PC-3 (cell line): ENCODE data around the gene CEBPZOS. TPM values are rescaled to one million over a fixed set of nuclear protein-coding genes. Genes with fewer than 3 reads are reported as not detected.

Experiments
- ATAC-seq: fragments of 200-7000 bp; cut with Tn5 transposase; 2 replicates; pipeline ENCODE4 v1.9.1; 2020; ENCODE audit warnings: mild to moderate bottlenecking, moderate library complexity
- BruUV-seq: library from RNA; stranded (reverse); fragments of 400-500 nt; replicated peaks from 2 replicates; lab custom pipeline; 2021; lab: Mats Ljungman, UMichigan
- CTCF ChIA-PET: fragments of 300-600 bp; sonication (Branson Sonifier 250); formaldehyde crosslinking; loops from one replicate; lab custom pipeline; 2022; ENCODE audit warnings: antibody characterized with exemption; lab: Charles Lee
- POLR2A ChIA-PET: fragments of 300-600 bp; sonication (Branson Sonifier 250); formaldehyde crosslinking; loops from one replicate; lab custom pipeline; 2022; ENCODE audit warnings: antibody characterized with exemption; ENCODE audit not compliant: unreplicated experiment; lab: Charles Lee
- DNase-seq: peaks from one replicate; pipeline ENCODE4 v3.0.0-alpha.2; 2015
- H2AFZ ChIP-seq: fragments of 300-600 bp; sonication (generic); 2 replicates; pipeline ENCODE4 v1.6.0; 2016; ENCODE audit warnings: antibody characterized with exemption, low read length
- H3F3A ChIP-seq: fragments of 300-600 bp; sonication (generic); one replicate; pipeline ENCODE4 v1.6.0; 2017; ENCODE audit warnings: antibody characterized with exemption, low read length, control low read depth, mild to moderate bottlenecking; ENCODE audit not compliant: unreplicated experiment
- H3K27ac ChIP-seq: fragments of 300-600 bp; sonication (generic); 2 replicates; pipeline ENCODE4 v1.5.1; 2016; ENCODE audit warnings: mild to moderate bottlenecking, low read length
- H3K27me3 ChIP-seq: fragments of 300-600 bp; sonication (generic); 2 replicates; pipeline ENCODE4 v1.6.1; 2016; ENCODE audit warnings: low read length, mixed read lengths
- H3K36me3 ChIP-seq: fragments of 300-600 bp; sonication (generic); 2 replicates; pipeline ENCODE4 v1.6.1; 2016; ENCODE audit warnings: low read depth, mixed run types, low read length, mixed read lengths
- H3K4me1 ChIP-seq: fragments of 300-600 bp; sonication (generic); 2 replicates; pipeline ENCODE4 v1.5.1; 2016; ENCODE audit warnings: low read length; ENCODE audit not compliant: insufficient read depth
- H3K4me2 ChIP-seq: fragments of 300-600 bp; sonication (generic); 2 replicates; pipeline ENCODE4 v1.6.0; 2016; ENCODE audit warnings: low read length
- H3K4me3 ChIP-seq: fragments of 300-600 bp; sonication (generic); 2 replicates; pipeline ENCODE4 v1.5.1; 2016; ENCODE audit warnings: mild to moderate bottlenecking, low read length, mixed read lengths
- H3K79me2 ChIP-seq: fragments of 300-600 bp; sonication (generic); 2 replicates; pipeline ENCODE4 v1.6.1; 2017; ENCODE audit warnings: low read length, mixed read lengths
- H3K9ac ChIP-seq: fragments of 300-600 bp; sonication (generic); 2 replicates; pipeline ENCODE4 v1.6.0; 2016; ENCODE audit warnings: mild to moderate bottlenecking, low read length
- H3K9me2 ChIP-seq: fragments of 300-600 bp; sonication (generic); replicated peaks from 2 replicates; pipeline ENCODE4 v1.6.1; 2016; ENCODE audit warnings: mixed run types, low read length, mixed read lengths
- H3K9me3 ChIP-seq: fragments of 300-600 bp; sonication (generic); 2 replicates; pipeline ENCODE4 v1.6.1; 2016; ENCODE audit warnings: low read length, mixed read lengths
- H4K20me1 ChIP-seq: fragments of 300-600 bp; sonication (generic); 2 replicates; pipeline ENCODE4 v1.6.1; 2016; ENCODE audit warnings: low read length, mixed read lengths
- CTCF ChIP-seq: fragments of 300-600 bp; sonication (generic); conservative IDR thresholded peaks from 2 replicates; pipeline ENCODE4 v1.5.1; 2017; ENCODE audit warnings: antibody characterized with exemption, low read depth, mild to moderate bottlenecking, low read length
- EZH2 ChIP-seq: fragments of 300-600 bp; sonication (generic); IDR thresholded peaks from one replicate; pipeline ENCODE4 v1.6.1; 2017; ENCODE audit warnings: antibody characterized with exemption, mild to moderate bottlenecking, low read length; ENCODE audit not compliant: unreplicated experiment
- EZH2phosphoT487 ChIP-seq: fragments of 300-600 bp; sonication (generic); IDR thresholded peaks from 2 replicates; pipeline ENCODE4 v1.6.1; 2018; ENCODE audit warnings: mild to moderate bottlenecking, antibody characterized with exemption, low read length, borderline replicate concordance
- intact Hi-C: fragments of 100-400 bp; cut with micrococcal nuclease; formaldehyde crosslinking; loops from 2 replicates; pipeline ENCODE4 v1.9.0; 2023
- total RNA-seq: library from RNA; depleted of rRNA; stranded (reverse); fragments of >200 nt; gene quantifications from 2 replicates; pipeline ENCODE4 v1.2.3, GENCODE V29; 2014

The CEBPZOS gene
- total RNA-seq, 1 experiment from 2014 or later = 30.8 TPM

DNA sequence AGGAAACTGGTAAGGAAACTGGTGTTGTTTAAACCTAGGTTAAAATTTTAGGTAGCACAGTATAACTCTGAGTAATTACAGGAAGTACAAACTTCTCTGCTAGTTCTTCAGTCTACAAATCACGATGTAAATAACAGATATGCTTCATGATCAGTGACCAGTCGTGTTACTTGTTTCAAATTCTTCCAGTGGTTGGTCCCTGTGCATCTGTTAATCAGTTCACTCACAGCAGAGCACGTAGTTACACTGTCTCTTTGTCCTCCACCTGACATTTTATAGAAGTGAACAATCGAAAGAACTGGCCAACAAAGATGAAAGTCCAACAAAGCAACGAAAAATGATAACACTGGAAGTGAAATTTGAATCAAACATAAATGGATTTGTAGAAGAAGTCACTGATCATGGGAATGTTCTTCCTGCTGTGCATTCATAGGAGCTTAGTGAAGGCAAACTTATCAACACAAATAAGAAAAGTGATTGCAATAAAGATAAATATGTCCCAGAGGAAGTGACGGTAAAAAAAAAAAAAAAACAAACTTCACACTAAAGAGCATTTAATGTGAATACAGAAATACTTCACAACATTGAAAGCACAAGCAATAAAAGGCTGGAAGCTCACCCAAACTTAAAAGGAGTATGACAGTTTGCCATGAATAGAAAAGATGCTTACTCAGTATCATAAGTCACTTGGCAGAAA is 46.5 kb upstream of the CEBPZOS start:
- Histone ChIP-seq H3K4me1 (peaks cover 23% of the 10 kb centered on the region; the same call in 1 of the 2 replicates), H3K79me2 (peaks cover 62% of the 10 kb centered on the region), H3F3A (no peaks in the 10 kb centered on the region), H3K27ac (no peak overlapping the region), H3K27me3 (no peaks in the 10 kb centered on the region), H4K20me1 (0 out of 2 replicates have a peak, but pooled peaks cover 7% of the 10 kb centered on the region), H3K36me3 (peaks cover 28% of the 10 kb centered on the region), H3K9ac (no peak overlapping the region), H2AFZ (no peak overlapping the region), H3K9me3 (no peaks in the 10 kb centered on the region), H3K4me3 (no peak overlapping the region), H3K4me2 (no peak overlapping the region), H3K9me2 (no peaks in the 10 kb centered on the region)
- peak; percentile 56 for ATAC-seq
- POLR2A ChIA-PET = no interaction called here
- no TSS peak for BruUV-seq
- peak; percentile 16 for DNase-seq
- TF ChIP-seq EZH2 (no peak), CTCF (no peak), EZH2phosphoT487 (no peak)
- intact Hi-C loops = no loop called here
- CTCF ChIA-PET = no interaction called here

DNA sequence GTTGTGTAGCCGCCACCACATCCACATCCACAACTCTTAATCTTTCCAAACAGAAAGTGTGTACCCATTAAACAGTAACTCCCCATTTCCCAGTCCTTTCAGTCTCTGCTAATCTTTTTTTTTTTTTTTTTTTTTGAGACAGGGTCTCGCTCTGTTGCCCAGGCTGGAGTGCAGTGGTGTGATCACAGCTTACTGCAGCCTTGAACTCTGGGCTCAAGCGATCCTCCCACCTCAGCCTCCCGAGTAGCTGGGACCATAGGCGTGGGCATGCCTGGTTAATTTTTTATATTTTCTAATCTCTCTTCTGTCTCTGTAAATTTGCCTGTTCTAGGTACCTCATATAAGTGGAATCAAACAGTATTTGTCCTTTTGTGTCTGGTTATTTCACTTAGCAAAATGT is 43.1 kb upstream of the CEBPZOS start:
- 0 out of 2 replicates have a peak, but pooled peaks cover 7% of the 10 kb centered on the region for H4K20me1 ChIP-seq
- peaks cover 39% of the 10 kb centered on the region for H3K4me1 ChIP-seq
- H3K4me2 ChIP-seq = no peak overlapping the region
- H3K4me3 ChIP-seq = no peak overlapping the region
- H3K36me3 ChIP-seq = peaks cover 8% of the 10 kb centered on the region
- H2AFZ ChIP-seq = no peak overlapping the region
- H3K9me3 ChIP-seq = no peaks in the 10 kb centered on the region
- no peak overlapping the region for H3K9ac ChIP-seq
- H3K9me2 ChIP-seq = no peaks in the 10 kb centered on the region
- no peaks in the 10 kb centered on the region for H3F3A ChIP-seq
- DNase-seq (no peak), ATAC-seq (no peak)
- TF ChIP-seq EZH2 (no peak), CTCF (no peak), EZH2phosphoT487 (no peak)
- ChIA-PET POLR2A (no interaction called here), CTCF (no interaction called here)
- no peak overlapping the region for H3K27ac ChIP-seq
- intact Hi-C loops = no loop called here
- peaks cover 80% of the 10 kb centered on the region for H3K79me2 ChIP-seq
- BruUV-seq = no TSS peak
- no peaks in the 10 kb centered on the region for H3K27me3 ChIP-seq

GRCh38 chr2:37154785-37155184 is 41.5 kb upstream of the CEBPZOS start:
- no peaks in the 10 kb centered on the region for H3K9me3 ChIP-seq
- H3K79me2 ChIP-seq = peaks cover 67% of the 10 kb centered on the region
- ATAC-seq (no peak), DNase-seq (no peak)
- POLR2A ChIA-PET = no interaction called here
- H3F3A ChIP-seq = no peaks in the 10 kb centered on the region
- peak overlapping the region; percentile 98; the same call in 1 of the 2 replicates for H3K4me2 ChIP-seq
- 0 out of 2 replicates have a peak, but pooled peaks cover 7% of the 10 kb centered on the region for H4K20me1 ChIP-seq
- H3K27ac ChIP-seq = no peak overlapping the region
- peaks cover 27% of the 10 kb centered on the region for H3K4me1 ChIP-seq
- H3K9ac ChIP-seq = no peak overlapping the region
- H2AFZ ChIP-seq = no peak overlapping the region
- CTCF ChIA-PET = no interaction called here
- BruUV-seq = no TSS peak
- H3K36me3 ChIP-seq = peaks cover 5% of the 10 kb centered on the region; the same call in 1 of the 2 replicates
- intact Hi-C loops = no loop called here
- H3K4me3 ChIP-seq = no peak overlapping the region
- H3K27me3 ChIP-seq = no peaks in the 10 kb centered on the region
- H3K9me2 ChIP-seq = no peaks in the 10 kb centered on the region
- TF ChIP-seq EZH2phosphoT487 (no peak), EZH2 (no peak), CTCF (no peak)
